Dendritic cell treated with granulocyte-macrophage colony-stimulating factor and Interleukin-4, amounts not matched to agents 40 ng/mL and 50 ng/mL, for 4 days (primary cell): ENCODE results near the gene GDNF.

Source experiments
- H3K27ac Mint-ChIP-seq: one replicate; pipeline ENCODE4 v1.8.0; 2022; ENCODE audit warnings: mild to moderate bottlenecking, mixed read lengths
- H3K27me3 Mint-ChIP-seq: one replicate; pipeline ENCODE4 v1.8.0; 2022; ENCODE audit warnings: mild to moderate bottlenecking, mixed read lengths
- H3K36me3 Mint-ChIP-seq: one replicate; pipeline ENCODE4 v1.8.0; 2022; ENCODE audit warnings: low read depth, mixed read lengths
- H3K4me1 Mint-ChIP-seq: one replicate; pipeline ENCODE4 v1.8.0; 2022; ENCODE audit warnings: low read depth, mixed read lengths
- H3K4me3 Mint-ChIP-seq: one replicate; pipeline ENCODE4 v1.8.0; 2022; ENCODE audit warnings: mild to moderate bottlenecking, moderate library complexity, mixed read lengths
- H3K9me3 Mint-ChIP-seq: one replicate; pipeline ENCODE4 v1.8.0; 2022; ENCODE audit warnings: mixed read lengths
- intact Hi-C: fragments of 100-400 bp; cut with micrococcal nuclease; formaldehyde crosslinking; loops from one replicate; pipeline ENCODE4 v1.15.0; 2022

GDNF gene

DNA sequence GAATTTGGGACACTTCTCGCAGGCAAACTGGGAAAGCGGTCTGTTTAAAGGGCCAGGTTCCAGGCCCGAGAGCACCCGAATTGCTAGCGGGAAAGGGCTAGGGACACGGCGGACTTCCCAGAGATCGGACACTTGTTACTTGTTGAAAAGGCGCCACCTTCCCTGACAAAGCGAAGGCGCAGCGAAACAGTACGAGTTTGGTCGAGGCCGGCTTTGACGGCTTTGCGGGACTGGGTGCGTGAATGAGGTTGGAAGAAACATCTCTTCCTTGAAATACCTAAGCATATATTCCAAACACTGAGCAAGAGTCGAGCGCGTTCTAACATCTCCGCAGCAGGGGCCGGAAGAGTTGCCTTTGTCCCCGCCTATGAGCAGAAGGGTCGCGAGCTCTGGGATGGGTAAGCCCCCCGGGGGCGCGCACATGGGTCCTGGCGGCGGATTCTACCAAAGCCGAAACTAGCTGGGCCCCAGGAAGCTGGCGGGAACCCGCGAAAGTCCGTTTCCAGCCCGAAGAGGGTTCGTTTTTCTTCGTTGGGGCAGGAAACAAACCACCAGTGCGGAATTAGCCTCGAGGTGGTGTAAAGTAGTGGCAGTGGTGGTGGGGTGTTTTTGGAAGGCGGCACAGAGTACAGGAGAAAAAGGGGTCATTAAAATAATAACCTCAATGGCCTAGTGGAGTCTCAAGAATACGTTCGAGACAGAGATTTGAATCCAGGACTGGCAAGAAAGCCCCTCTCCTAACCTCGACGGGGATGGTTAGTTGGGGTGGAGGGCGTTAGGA lies 1.5 kb downstream of the GDNF start:
- Mint-ChIP-seq H3K27me3 (peaks cover 98% of the 10 kb centered on the region), H3K36me3 (no peaks in the 10 kb centered on the region), H3K27ac (no peak overlapping the region), H3K9me3 (no peaks in the 10 kb centered on the region), H3K4me1 (peaks cover 28% of the 10 kb centered on the region), H3K4me3 (no peak overlapping the region)
- intact Hi-C loops, result no loop called here

DNA sequence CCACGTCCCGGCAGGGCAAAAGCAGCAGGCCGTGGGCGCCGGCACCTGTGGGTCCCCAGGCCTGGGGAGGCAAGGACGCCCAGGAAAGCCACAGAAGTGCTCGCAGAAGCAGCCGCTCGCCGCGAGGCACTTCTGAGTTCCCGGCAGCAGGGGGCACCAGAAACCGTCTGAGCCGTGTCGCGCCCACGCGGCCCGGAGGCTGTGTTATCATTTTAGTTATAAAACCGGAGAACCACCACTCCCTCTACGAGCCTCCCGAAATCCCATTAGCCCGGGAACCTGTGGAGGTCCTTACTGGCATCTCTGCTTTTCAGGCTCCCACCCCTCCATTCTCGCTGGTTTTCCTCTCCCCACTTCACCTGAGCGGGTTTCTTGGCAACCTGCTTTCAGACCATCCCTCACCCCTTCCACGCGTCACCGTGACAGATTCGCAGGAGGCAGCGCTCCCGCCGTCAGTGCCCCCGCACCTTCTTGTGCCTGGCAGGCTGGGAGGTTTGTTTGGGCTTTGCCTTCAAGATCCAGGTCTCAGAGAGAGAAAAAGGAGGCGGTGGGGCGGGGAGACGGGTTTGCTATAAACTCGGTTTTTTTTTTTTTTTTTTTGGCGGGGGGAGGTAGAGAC lies 2.3 kb downstream of the GDNF start:
- Mint-ChIP-seq H3K4me1 (peaks cover 28% of the 10 kb centered on the region), H3K9me3 (no peaks in the 10 kb centered on the region), H3K36me3 (no peaks in the 10 kb centered on the region), H3K4me3 (peak overlapping the region; percentile 58), H3K27ac (no peak overlapping the region), H3K27me3 (peaks cover 99% of the 10 kb centered on the region)
- intact Hi-C loops, result no loop called here

GRCh38 chr5:37836592-37837413 lies 3.0 kb downstream of the GDNF start:
- no peaks in the 10 kb centered on the region for H3K36me3 Mint-ChIP-seq

DNA sequence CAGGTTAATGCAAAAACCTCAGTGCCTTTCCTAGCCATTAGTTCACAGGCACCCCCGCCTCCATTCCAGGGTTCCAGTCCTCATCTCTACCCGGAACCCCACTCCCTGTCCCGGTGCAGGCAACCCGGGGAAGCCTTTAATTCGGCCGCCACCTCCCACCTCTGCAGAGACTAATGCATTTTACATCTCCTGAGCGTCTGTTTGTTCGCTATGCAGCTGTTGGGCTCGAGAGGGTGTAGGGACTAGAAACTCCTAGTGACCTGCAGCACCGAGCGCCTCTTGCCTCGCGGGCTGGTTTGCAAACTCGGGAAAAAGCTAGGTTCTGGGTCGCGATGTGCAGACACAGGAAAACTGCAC lies 3.6 kb downstream of the GDNF start:
- no peaks in the 10 kb centered on the region for H3K9me3 Mint-ChIP-seq
- H3K36me3 Mint-ChIP-seq, result no peaks in the 10 kb centered on the region
- peak overlapping the region; percentile 35 for H3K4me3 Mint-ChIP-seq
- peaks cover 97% of the 10 kb centered on the region for H3K27me3 Mint-ChIP-seq
- intact Hi-C loops, result no loop called here
- no peak overlapping the region for H3K27ac Mint-ChIP-seq
- H3K4me1 Mint-ChIP-seq, result peaks cover 28% of the 10 kb centered on the region

More at GRCh38 chr5:37836592-37837413, 3.0 kb downstream of the GDNF start:
- intact Hi-C loops, result no loop called here
- no peaks in the 10 kb centered on the region for H3K9me3 Mint-ChIP-seq
- H3K27ac Mint-ChIP-seq, result no peak overlapping the region
- peak overlapping the region; percentile 58 for H3K4me3 Mint-ChIP-seq
- peaks cover 97% of the 10 kb centered on the region for H3K27me3 Mint-ChIP-seq
- peaks cover 28% of the 10 kb centered on the region for H3K4me1 Mint-ChIP-seq

GRCh38 chr5:37835380-37835973 lies 4.4 kb downstream of the GDNF start:
- Mint-ChIP-seq H3K4me3 (no peak overlapping the region), H3K27ac (no peak overlapping the region), H3K9me3 (no peaks in the 10 kb centered on the region), H3K27me3 (peaks cover 93% of the 10 kb centered on the region), H3K4me1 (peaks cover 28% of the 10 kb centered on the region), H3K36me3 (no peaks in the 10 kb centered on the region)
- intact Hi-C loops, result no loop called here

DNA sequence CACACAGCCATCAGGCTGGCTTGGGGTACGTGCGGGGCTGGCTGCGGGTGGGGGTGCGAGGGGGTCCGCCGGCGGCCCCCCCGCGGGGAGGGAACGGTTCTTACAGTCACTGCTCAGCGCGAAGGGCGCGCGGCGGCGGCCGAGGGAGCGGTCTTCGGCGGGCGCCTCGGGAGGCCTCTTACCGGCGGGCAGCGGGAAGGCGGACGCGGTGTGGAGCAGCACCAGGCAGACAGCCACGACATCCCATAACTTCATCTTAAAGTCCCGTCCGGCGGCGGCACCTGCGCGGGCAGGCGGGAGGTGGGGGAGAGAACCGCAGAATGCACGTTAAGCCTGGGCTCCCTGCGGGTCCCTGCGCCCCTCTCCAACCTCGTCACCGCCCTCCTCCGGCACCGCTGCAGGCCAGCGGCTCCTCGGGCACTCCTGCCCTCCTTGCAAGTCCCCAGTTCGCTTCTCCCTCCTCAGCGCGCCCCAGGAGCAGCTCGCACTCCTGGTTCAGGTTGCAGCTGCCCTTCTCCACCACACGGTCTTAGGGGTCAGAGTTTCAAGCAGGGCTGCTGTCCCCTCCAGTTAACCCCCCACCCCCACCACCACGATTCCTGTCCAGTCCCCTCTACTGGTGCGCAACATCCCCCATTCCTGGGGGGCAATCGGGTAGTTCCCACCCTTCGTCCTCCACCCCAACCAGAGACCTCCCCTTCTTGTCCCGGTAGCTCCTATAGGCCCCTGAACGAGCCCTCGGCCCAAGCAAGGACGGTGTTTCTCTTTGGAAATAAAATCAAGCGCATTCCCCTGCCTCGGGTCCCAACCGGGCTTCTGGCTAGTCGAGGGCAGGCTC lies 5.1 kb downstream of the GDNF start:
- Mint-ChIP-seq H3K4me1 (peaks cover 28% of the 10 kb centered on the region), H3K27ac (no peak overlapping the region), H3K36me3 (no peaks in the 10 kb centered on the region), H3K4me3 (no peak overlapping the region), H3K27me3 (peaks cover 91% of the 10 kb centered on the region), H3K9me3 (no peaks in the 10 kb centered on the region)
- intact Hi-C loops, result no loop called here

GRCh38 chr5:37833990-37834389 lies 5.9 kb downstream of the GDNF start:
- intact Hi-C loops, result no loop called here
- Mint-ChIP-seq H3K27me3 (peaks cover 87% of the 10 kb centered on the region), H3K4me3 (no peak overlapping the region), H3K9me3 (no peaks in the 10 kb centered on the region), H3K4me1 (peaks cover 28% of the 10 kb centered on the region), H3K36me3 (no peaks in the 10 kb centered on the region), H3K27ac (no peak overlapping the region)

GRCh38 chr5:37831821-37832534 lies 7.9 kb downstream of the GDNF start:
- Mint-ChIP-seq H3K9me3 (no peaks in the 10 kb centered on the region), H3K4me3 (no peak overlapping the region), H3K36me3 (no peaks in the 10 kb centered on the region), H3K27me3 (peaks cover 75% of the 10 kb centered on the region), H3K27ac (no peak overlapping the region), H3K4me1 (peaks cover 10% of the 10 kb centered on the region)
- intact Hi-C loops, result no loop called here

- Mint-ChIP-seq H3K9me3 (no peaks in the 10 kb centered on the region), H3K27me3 (peaks cover 63% of the 10 kb centered on the region), H3K36me3 (no peaks in the 10 kb centered on the region), H3K27ac (no peak overlapping the region), H3K4me3 (no peak overlapping the region), H3K4me1 (no peaks in the 10 kb centered on the region)
- intact Hi-C loops, result no loop called here
These were observed 9.5 kb downstream of the GDNF start for GRCh38 chr5:37830348-37830747.

DNA sequence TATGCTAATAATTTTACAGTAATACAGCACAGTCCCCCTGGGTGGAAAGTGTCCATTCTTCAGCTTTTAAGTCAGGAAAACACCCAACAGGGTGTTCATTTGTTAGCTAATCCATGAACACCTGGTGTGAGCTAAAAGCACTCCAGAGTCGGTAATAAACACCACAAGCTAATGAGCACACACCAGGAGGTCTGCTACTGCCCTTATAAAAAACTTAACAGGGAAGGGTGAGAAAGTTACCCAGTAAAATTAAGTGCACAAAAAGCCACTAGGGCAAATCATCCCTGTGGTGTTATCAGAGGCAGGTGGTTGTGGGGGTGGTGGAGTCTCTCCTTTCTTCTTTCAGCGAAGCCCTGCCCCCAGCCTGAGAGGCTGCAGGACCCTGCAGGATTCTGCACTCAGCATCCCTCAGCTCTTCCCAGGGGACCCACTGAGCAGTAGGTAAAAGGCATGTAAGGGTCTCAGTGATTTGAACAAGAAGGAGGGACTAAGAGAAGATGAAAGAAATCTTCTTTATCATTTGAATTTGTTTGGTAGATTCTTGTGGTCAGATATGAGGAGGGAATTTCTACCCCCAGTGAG lies 14.4 kb downstream of the GDNF start:
- Mint-ChIP-seq H3K36me3 (no peaks in the 10 kb centered on the region), H3K27me3 (peaks cover 20% of the 10 kb centered on the region), H3K9me3 (no peaks in the 10 kb centered on the region), H3K4me3 (no peak overlapping the region), H3K4me1 (no peaks in the 10 kb centered on the region), H3K27ac (no peak overlapping the region)
- intact Hi-C loops, result no loop called here

GRCh38 chr5:37823433-37824152 lies 16.2 kb downstream of the GDNF start:
- H3K36me3 Mint-ChIP-seq, result no peaks in the 10 kb centered on the region
- H3K4me3 Mint-ChIP-seq, result no peak overlapping the region
- H3K27me3 Mint-ChIP-seq, result peaks cover 11% of the 10 kb centered on the region
- intact Hi-C loops, result no loop called here
- no peak overlapping the region for H3K27ac Mint-ChIP-seq
- H3K4me1 Mint-ChIP-seq, result no peaks in the 10 kb centered on the region
- H3K9me3 Mint-ChIP-seq, result no peaks in the 10 kb centered on the region

- no peaks in the 10 kb centered on the region for H3K36me3 Mint-ChIP-seq
- H3K27me3 Mint-ChIP-seq, result peaks cover 1% of the 10 kb centered on the region
- intact Hi-C loops, result no loop called here
- H3K9me3 Mint-ChIP-seq, result no peaks in the 10 kb centered on the region
- no peaks in the 10 kb centered on the region for H3K4me1 Mint-ChIP-seq
- no peak overlapping the region for H3K4me3 Mint-ChIP-seq
- H3K27ac Mint-ChIP-seq, result no peak overlapping the region
These were observed 23.0 kb downstream of the GDNF start for GRCh38 chr5:37816883-37817282.
